ENCODE results near the gene LINGO3. TPM values are rescaled to one million over a fixed set of nuclear protein-coding genes. Genes with fewer than 3 reads are reported as not detected.
A peak's percentile ranks its signal among the peaks of the same experiment; 100 is the strongest.

Gene LINGO3
- total and polyA plus RNA-seq, 2 of the 4 experiments (the other 2 are of a cell fraction) = not detected

GRCh38 chr19:2270423-2271233 lies 37.3 kb downstream of the LINGO3 start (continued):
- TF ChIP-seq CTCF (conservative IDR thresholded peaks at IDR 0.05; ENCODE audit: low read depth, low read length) = no peak
- TF ChIP-seq MAFK (IDR thresholded peaks at IDR 0.05; ENCODE audit: low read depth, low read length) = no peak

DNA sequence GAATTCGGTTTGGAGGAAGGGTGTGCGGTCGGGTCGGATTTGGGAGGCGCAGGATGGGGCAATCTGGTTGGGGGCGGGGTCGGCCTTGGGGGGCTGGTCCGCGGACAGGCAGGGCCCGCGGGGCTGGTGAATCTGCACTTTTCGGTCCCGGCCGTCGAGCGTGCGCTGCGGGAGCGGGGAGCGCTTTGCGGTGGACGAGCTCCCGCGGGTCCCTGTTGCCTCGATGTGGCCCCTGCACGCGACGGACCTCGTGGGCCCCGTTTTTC lies 37.9 kb downstream of the LINGO3 start:
- no peak for TF ChIP-seq FOS (IDR thresholded peaks at IDR 0.05; ENCODE audit: low read depth, low read length)
- TF ChIP-seq MAZ (IDR thresholded peaks at IDR 0.05; ENCODE audit: borderline replicate concordance, low read depth, low read length) = no peak
- TF ChIP-seq, protein P1, sequence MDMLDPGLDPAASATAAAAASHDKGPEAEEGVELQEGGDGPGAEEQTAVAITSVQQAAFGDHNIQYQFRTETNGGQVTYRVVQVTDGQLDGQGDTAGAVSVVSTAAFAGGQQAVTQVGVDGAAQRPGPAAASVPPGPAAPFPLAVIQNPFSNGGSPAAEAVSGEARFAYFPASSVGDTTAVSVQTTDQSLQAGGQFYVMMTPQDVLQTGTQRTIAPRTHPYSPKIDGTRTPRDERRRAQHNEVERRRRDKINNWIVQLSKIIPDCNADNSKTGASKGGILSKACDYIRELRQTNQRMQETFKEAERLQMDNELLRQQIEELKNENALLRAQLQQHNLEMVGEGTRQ (IDR thresholded peaks at IDR 0.05; ENCODE audit: low read depth, low read length) = no peak
- intact Hi-C loops (cut with micrococcal nuclease) = loop anchor here (5.0 kb wide), 1 partner anchor 113 kb away; no protein-coding TSS in a partner anchor
- ChIA-PET POLR2A (ENCODE audit: unreplicated experiment) (interaction anchor here (1.0 kb wide), 2 partner anchors 11 to 31 kb away, joined by 4 to 5 read pairs; no protein-coding TSS in a partner anchor), CTCF (no interaction called here)
- Histone ChIP-seq H2AK9ac (replicated peaks; ENCODE audit: low read depth, low read length, poor library complexity) (peak overlapping the region; percentile 95), H4K5ac (ENCODE audit: low read depth, low read length) (no peak overlapping the region), H3K27ac (ENCODE audit: insufficient read depth, low read length) (peak overlapping the region; percentile 90), H2BK15ac (ENCODE audit: low read depth, low read length) (no peak overlapping the region), H3K9me1 (ENCODE audit: insufficient read depth, low read length) (no peaks in the 10 kb centered on the region; the same call in 1 of the 2 replicates), H2BK20ac (ENCODE audit: low read depth, low read length) (no peak overlapping the region), H4K8ac (ENCODE audit: low read depth in 2 of 2, low read length in 2 of 2) (peak overlapping the region in 1 of 2 experiments; percentile 5; a peak in 2 of 4 replicates), H2AK5ac (ENCODE audit: low read depth, low read length) (peak overlapping the region; percentile 66), H3K18ac (ENCODE audit: low read depth, low read length) (no peak overlapping the region; the same call in 1 of the 2 replicates), H3K23ac (ENCODE audit: low read depth, low read length) (peak overlapping the region; percentile 75), H3K4ac (ENCODE audit: low read depth, low read length) (peak overlapping the region; percentile 89), H4K91ac (ENCODE audit: insufficient read depth, low read depth, low read length) (peak overlapping the region; percentile 44), H3K4me3 (ENCODE audit: insufficient read depth, low read depth, low read length) (peak overlapping the region; percentile 71), H2AFZ (replicated peaks; ENCODE audit: low read length, poor library complexity) (no peak overlapping the region), H3K9ac (ENCODE audit: low read depth, low read length) (peak overlapping the region; percentile 96), H3K36me3 (ENCODE audit: control insufficient read depth, insufficient read depth, low read length) (peaks cover 25% of the 10 kb centered on the region), H3K4me2 (ENCODE audit: low read depth, low read length) (0 out of 2 replicates have a peak overlapping the region, but pooled peaks have one; percentile 22), H3K79me1 (ENCODE audit: low read depth in 1 of 2, low read length in 2 of 2) (peaks cover 7 to 40% of the 10 kb centered on the region in 2 experiments), H3K27me3 (ENCODE audit: control insufficient read depth, insufficient read depth, low read length) (no peaks in the 10 kb centered on the region), H3K9me3 (ENCODE audit: control insufficient read depth, insufficient read depth, low read length) (no peaks in the 10 kb centered on the region), H3K14ac (replicated peaks; ENCODE audit: low read depth, low read length) (peak overlapping the region; percentile 92), H2BK5ac (ENCODE audit: low read depth, low read length, poor library complexity, severe bottlenecking) (peak overlapping the region; percentile 67), H4K20me1 (ENCODE audit: insufficient read depth, low read length) (peaks cover 58% of the 10 kb centered on the region), H3K4me1 (ENCODE audit: control insufficient read depth, insufficient read depth, low read length) (peaks cover 15% of the 10 kb centered on the region), H3K56ac (ENCODE audit: extremely low read depth, insufficient read depth, low read length) (peak overlapping the region; percentile 41), H2BK120ac (ENCODE audit: low read depth, low read length) (no peak overlapping the region)
- BruUV-seq (replicated peaks) = no TSS peak
- dilution Hi-C loops (cut with HindIII; ENCODE audit: low sequenced_read_pairs, unreplicated experiment) = no loop called here
- ATAC-seq (ENCODE audit: low read depth) (no peak), DNase-seq (no peak)
- 0% methylated on average over 27 of the region's 30 CpGs; no CpG with 5 or more reads in 1 of the 2 experiments for WGBS, 2 experiments (ENCODE audit: extremely low coverage in 2 of 2, insufficient read length in 1 of 2)
- in situ Hi-C loops (cut with MboI; ENCODE audit: low sequenced_read_pairs) = loop anchor here (10.0 kb wide), 1 partner anchor 345 kb away; no protein-coding TSS in a partner anchor
